ENCODE data around the gene ADGRL3.
"Not testable (repeated sequence)": the region's sequence is repeated elsewhere in the genome, so short reads cannot be mapped to it uniquely, and the experiment has no call there.

The ADGRL3 gene

GRCh38 chr4:61924131-61924530 lies 724.0 kb downstream of the ADGRL3 start:
- no peak for DNase-seq

- DNase-seq = no peak
Measured at GRCh38 chr4:61933527-61933926, 733.4 kb downstream of the ADGRL3 start.

GRCh38 chr4:61934198-61934597 lies 734.1 kb downstream of the ADGRL3 start:
- DNase-seq = no peak

GRCh38 chr4:61938250-61938846 lies 738.2 kb downstream of the ADGRL3 start:
- no peak for DNase-seq

- no peak for DNase-seq
Measured at GRCh38 chr4:61950625-61951024, 750.5 kb downstream of the ADGRL3 start.

- DNase-seq = no peak
Measured at GRCh38 chr4:61953386-61953785, 753.3 kb downstream of the ADGRL3 start.

GRCh38 chr4:61958591-61958990 lies 758.5 kb downstream of the ADGRL3 start:
- no peak for DNase-seq

GRCh38 chr4:61959087-61959486 lies 759.0 kb downstream of the ADGRL3 start:
- no peak for DNase-seq

- no peak for DNase-seq
Measured at GRCh38 chr4:61984260-61984909, 784.3 kb downstream of the ADGRL3 start.

GRCh38 chr4:61985426-61985825 lies 785.3 kb downstream of the ADGRL3 start:
- no peak for DNase-seq

GRCh38 chr4:61986929-61987328 lies 786.8 kb downstream of the ADGRL3 start:
- DNase-seq = not testable (repeated sequence)

GRCh38 chr4:61992351-61992750 lies 792.2 kb downstream of the ADGRL3 start:
- no peak for DNase-seq

GRCh38 chr4:61994036-61994435 lies 793.9 kb downstream of the ADGRL3 start:
- DNase-seq = no peak

GRCh38 chr4:61995717-61996340 lies 795.7 kb downstream of the ADGRL3 start:
- DNase-seq = no peak

- no peak for DNase-seq
Measured at GRCh38 chr4:61996943-61997342, 796.8 kb downstream of the ADGRL3 start.

GRCh38 chr4:61997831-61998230 lies 797.7 kb downstream of the ADGRL3 start:
- no peak for DNase-seq

- no peak for DNase-seq
Measured at GRCh38 chr4:62003695-62004094, 803.6 kb downstream of the ADGRL3 start.

- DNase-seq = no peak
Measured at GRCh38 chr4:62004881-62005280, 804.8 kb downstream of the ADGRL3 start.

GRCh38 chr4:62006108-62006507 lies 806.0 kb downstream of the ADGRL3 start:
- no peak for DNase-seq

GRCh38 chr4:62015043-62015739 lies 815.1 kb downstream of the ADGRL3 start:
- DNase-seq = no peak

GRCh38 chr4:62018537-62018936 lies 818.4 kb downstream of the ADGRL3 start:
- no peak for DNase-seq

- DNase-seq = no peak
Measured at GRCh38 chr4:62023633-62024032, 823.5 kb downstream of the ADGRL3 start.

- no peak for DNase-seq
Measured at GRCh38 chr4:62028745-62029144, 828.6 kb downstream of the ADGRL3 start.

GRCh38 chr4:62030958-62031357 lies 830.8 kb downstream of the ADGRL3 start:
- no peak for DNase-seq

Measured in activated naive CD4-positive, alpha-beta T cell treated with anti-CD3 and anti-CD28 coated beads, Interleukin-2, amount 50 U/mL, for 16 hours (primary cell).